ENCODE data around the gene HSD3B7.
"Not testable (repeated sequence)": the region's sequence is repeated elsewhere in the genome, so short reads cannot be mapped to it uniquely, and the experiment has no call there.

The HSD3B7 gene

GRCh38 chr16:31002250-31002700 is 17.3 kb downstream of the HSD3B7 start:
- no peak for DNase-seq

GRCh38 chr16:31002862-31003341 is 17.9 kb downstream of the HSD3B7 start:
- DNase-seq = no peak

GRCh38 chr16:31003744-31004143 is 18.7 kb downstream of the HSD3B7 start:
- DNase-seq = no peak

- no peak for DNase-seq
These were observed 19.7 kb downstream of the HSD3B7 start for GRCh38 chr16:31004658-31005057.

GRCh38 chr16:31005350-31006085 is 20.5 kb downstream of the HSD3B7 start:
- DNase-seq = peak; percentile 57

- no peak for DNase-seq
These were observed 21.0 kb downstream of the HSD3B7 start for GRCh38 chr16:31006086-31006385.

- no peak for DNase-seq
These were observed 21.6 kb downstream of the HSD3B7 start for GRCh38 chr16:31006589-31006988.

GRCh38 chr16:31007684-31008083 is 22.7 kb downstream of the HSD3B7 start:
- no peak for DNase-seq

GRCh38 chr16:31008149-31008548 is 23.1 kb downstream of the HSD3B7 start:
- no peak for DNase-seq

- DNase-seq = no peak
These were observed 23.5 kb downstream of the HSD3B7 start for GRCh38 chr16:31008551-31008950.

- DNase-seq = no peak
These were observed 24.1 kb downstream of the HSD3B7 start for GRCh38 chr16:31009120-31009519.

- no peak for DNase-seq
These were observed 25.0 kb downstream of the HSD3B7 start for GRCh38 chr16:31009894-31010584.

- DNase-seq = no peak
These were observed 25.7 kb downstream of the HSD3B7 start, which contains the start of gene STX1B for GRCh38 chr16:31010585-31011325. Gene STX1B, minus strand, starts transcription at chr16:31010638. Its CDS starts 242 bp downstream, at chr16:31010396.

- not testable (repeated sequence) for DNase-seq
These were observed 26.8 kb downstream of the HSD3B7 start for GRCh38 chr16:31011815-31012214.

- not testable (repeated sequence) for DNase-seq
These were observed 28.3 kb downstream of the HSD3B7 start for GRCh38 chr16:31013292-31013691.

- DNase-seq = no peak
These were observed 31.0 kb downstream of the HSD3B7 start for GRCh38 chr16:31016018-31016417.

GRCh38 chr16:31017756-31018155 is 32.7 kb downstream of the HSD3B7 start:
- DNase-seq = not testable (repeated sequence)

GRCh38 chr16:31020536-31020935 is 35.5 kb downstream of the HSD3B7 start:
- DNase-seq = no peak

- DNase-seq = peak; percentile 71
These were observed 37.7 kb downstream of the HSD3B7 start for GRCh38 chr16:31022544-31023251.

- DNase-seq = no peak
These were observed 38.2 kb downstream of the HSD3B7 start for GRCh38 chr16:31023252-31023602.

- no peak for DNase-seq
These were observed 38.7 kb downstream of the HSD3B7 start for GRCh38 chr16:31023627-31024226.

GRCh38 chr16:31025339-31025738 is 40.3 kb downstream of the HSD3B7 start:
- DNase-seq = peak; percentile 77

GRCh38 chr16:31029272-31029671 is 44.3 kb downstream of the HSD3B7 start:
- no peak for DNase-seq
